ENCODE data around the gene HOOK2. TPM values are rescaled to one million over a fixed set of nuclear protein-coding genes. Genes with fewer than 3 reads are reported as not detected.

HOOK2 gene
- total and polyA plus RNA-seq, 9 of the 15 experiments (the other 6 are each of a cell fraction or from before 2014, with no cell fraction given) = 1.3 to 17.2 (median 9.9) TPM

- TF ChIP-seq POU5F1 (IDR thresholded peaks at IDR 0.05; ENCODE audit: borderline replicate concordance, low read depth, low read length, partially characterized antibody) (no peak), KDM2B (CRISPR knock-in tag; IDR thresholded peaks at IDR 0.05) (no peak), E2F3 (CRISPR knock-in tag; IDR thresholded peaks at IDR 0.05) (no peak), ZNF589 (CRISPR knock-in tag; IDR thresholded peaks at IDR 0.05; ENCODE audit: low read depth) (no peak), HES1 (IDR thresholded peaks at IDR 0.05; ENCODE audit: low read depth) (no peak), ZBTB12 (CRISPR knock-in tag; IDR thresholded peaks at IDR 0.05) (no peak), CBX3 (IDR thresholded peaks at IDR 0.05; ENCODE audit: borderline replicate concordance in 1 of 2, low read length in 2 of 2) (no peak), GTF2B (IDR thresholded peaks at IDR 0.05; ENCODE audit: extremely low read depth, insufficient read length) (no peak), DNMT1 (IDR thresholded peaks at IDR 0.05) (no peak), PHF20 (IDR thresholded peaks at IDR 0.05; ENCODE audit: partially characterized antibody) (no peak)
Measured at GRCh38 chr19:12720296-12720695, 55.1 kb downstream of the HOOK2 start (continued).
